ENCODE results near the gene CDKAL1. TPM values are rescaled to one million over a fixed set of nuclear protein-coding genes. Genes with fewer than 3 reads are reported as not detected.

Gene CDKAL1
- polyA plus RNA-seq, 1 donor, result 25.5 TPM

GRCh38 chr6:20673458-20673857 lies 139.2 kb downstream of the CDKAL1 start:
- DNase-seq, result no peak

DNA sequence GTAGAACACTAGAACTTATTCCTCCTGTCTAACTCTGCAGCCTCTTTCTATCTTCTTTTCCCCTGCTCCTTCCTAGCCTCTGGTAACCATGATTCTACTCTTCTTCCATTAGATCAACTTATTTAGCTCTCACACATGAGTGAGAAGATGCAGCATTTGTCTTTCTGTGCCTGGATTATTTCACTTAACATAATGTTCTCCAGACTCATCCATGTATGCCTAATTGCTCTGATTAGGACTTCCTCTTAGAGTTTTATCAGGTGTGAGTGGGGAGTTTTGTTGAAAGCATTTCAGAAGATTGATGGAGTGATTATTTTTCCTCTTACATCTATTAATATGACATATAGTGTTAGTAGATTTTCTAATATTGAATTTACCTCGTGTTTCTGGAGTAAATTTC lies 140.4 kb downstream of the CDKAL1 start:
- no peak for DNase-seq

DNA sequence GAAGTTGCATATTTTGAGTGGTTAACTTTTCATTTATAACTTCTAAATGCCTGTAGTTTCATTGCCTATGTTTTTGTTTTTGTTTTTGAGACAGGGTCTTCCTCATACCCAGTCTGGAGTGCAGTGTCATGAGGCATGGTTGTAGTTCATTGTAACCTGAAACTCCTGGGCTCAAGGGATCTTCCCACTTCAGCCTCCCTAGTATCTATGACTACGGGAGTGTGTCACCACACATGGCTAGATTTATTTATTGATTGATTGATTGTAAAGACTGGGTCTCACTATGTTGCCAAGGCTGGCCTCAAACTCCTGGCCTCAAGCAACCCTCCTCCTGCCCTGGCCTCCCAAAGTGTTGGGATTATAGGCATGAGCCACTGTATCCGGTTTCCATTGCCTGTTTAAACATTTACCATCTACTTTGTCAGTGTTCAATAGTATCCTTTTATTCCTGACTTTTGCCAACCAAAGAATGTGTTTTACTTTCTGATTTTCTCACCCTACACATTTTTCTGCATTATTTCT lies 144.6 kb downstream of the CDKAL1 start:
- DNase-seq, result no peak

- DNase-seq, result no peak
Observed at GRCh38 chr6:20680697-20681165, 146.5 kb downstream of the CDKAL1 start.

DNA sequence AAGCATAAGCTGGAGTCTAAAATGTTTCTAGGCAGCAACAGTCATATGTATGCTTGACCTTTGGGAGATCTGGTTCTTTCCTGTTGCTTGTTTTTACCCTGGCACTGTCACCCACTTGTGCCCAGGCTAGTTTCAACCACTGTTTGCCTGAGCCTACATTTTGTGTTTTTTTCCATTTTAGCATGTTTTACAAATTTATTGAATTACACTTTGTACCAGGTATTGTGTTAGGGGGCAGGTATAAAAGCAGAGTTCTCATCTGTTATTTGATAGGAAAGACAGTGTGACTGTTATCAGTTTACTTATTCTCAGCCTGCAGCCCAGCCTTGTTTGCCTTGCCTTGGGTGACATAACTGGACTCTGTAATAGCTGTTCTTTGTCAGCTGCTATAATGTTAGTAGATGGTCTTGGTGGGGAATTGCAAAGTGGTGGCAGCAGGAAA lies 147.0 kb downstream of the CDKAL1 start:
- no peak for DNase-seq

GRCh38 chr6:20684474-20684873 lies 150.2 kb downstream of the CDKAL1 start:
- no peak for DNase-seq

DNA sequence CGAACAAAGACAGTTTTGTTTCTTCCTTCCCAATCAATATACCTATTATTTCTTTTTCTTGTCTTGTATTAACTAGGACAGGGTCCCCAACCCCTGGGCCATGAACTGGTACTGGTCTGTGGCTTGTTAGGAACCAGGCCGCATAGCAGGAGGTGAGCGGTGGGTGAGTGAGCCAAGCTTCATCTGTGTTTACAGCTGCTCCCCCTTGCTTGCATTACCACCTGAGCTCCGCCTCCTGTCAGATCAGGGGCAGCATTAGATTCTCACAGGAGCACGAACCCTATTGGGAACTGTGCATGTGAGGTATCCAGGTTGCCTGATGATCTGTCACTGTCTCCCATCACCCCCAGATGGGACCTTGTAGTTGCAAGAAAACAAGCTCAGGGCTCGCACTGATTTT lies 151.9 kb downstream of the CDKAL1 start:
- DNase-seq, result no peak

DNA sequence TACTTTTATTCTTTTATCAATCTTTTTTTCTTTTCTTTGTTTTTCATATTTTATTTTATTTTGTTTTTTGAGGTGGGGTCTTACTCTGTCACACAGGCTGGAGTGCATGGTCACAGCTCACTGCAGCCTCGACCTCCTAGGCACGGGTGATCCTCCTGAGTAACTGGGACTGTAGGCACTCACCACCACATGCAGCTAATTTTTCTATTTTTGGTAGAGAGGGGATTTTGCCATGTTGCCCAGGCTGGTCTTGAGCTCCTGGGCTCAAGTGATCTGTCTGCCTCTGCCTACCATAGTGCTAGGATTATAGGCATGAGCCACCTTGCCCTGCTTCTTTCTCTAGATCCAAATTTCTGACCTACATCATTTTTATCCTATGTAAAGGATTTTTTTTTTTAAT lies 153.2 kb downstream of the CDKAL1 start:
- DNase-seq, result no peak

GRCh38 chr6:20688710-20689500 lies 154.6 kb downstream of the CDKAL1 start:
- DNase-seq, result no peak

- no peak for DNase-seq
Observed at GRCh38 chr6:20691185-20691584, 156.9 kb downstream of the CDKAL1 start.

GRCh38 chr6:20692023-20692422 lies 157.8 kb downstream of the CDKAL1 start:
- DNase-seq, result no peak

- no peak for DNase-seq
Observed at GRCh38 chr6:20693466-20694063, 159.3 kb downstream of the CDKAL1 start.

DNA sequence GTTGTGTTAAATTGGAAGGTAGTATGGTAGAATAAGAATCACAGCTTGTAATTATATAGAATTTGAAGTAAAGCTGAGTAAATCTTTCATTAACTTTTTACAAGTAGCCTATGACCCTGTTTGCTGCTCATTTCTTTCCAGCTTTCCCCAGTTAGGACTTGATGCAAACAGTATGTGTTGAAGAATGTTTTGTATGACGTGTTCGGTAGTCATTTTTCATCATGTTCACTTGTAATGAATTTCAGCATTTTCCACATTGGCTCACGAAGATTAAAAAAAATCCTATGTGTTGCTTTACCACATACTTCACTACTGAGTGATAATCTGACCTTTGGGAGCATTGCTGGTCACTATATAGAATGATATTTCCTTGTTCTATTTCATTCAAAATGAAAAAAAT lies 162.4 kb downstream of the CDKAL1 start:
- no peak for DNase-seq

- no peak for DNase-seq
Observed at GRCh38 chr6:20698675-20699074, 164.4 kb downstream of the CDKAL1 start.

DNA sequence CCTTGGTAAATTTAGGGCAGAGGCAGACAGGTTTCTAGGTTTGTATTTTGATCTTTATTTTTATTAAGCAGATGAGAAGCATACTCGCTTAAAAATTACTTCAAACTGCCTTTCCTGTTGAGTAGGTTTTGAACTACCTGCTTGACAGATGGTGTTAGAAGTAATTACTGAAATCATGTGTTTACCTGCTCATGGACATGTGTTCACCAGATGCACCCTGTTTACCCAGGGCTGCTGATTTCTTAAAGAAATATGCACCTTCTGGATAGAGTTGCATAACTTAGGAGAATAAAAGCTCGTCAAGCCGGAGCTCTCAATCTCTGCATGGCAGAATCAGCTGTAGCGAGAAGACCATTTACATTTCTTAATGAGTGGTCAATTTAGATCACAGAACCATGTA lies 165.1 kb downstream of the CDKAL1 start:
- no peak for DNase-seq

DNA sequence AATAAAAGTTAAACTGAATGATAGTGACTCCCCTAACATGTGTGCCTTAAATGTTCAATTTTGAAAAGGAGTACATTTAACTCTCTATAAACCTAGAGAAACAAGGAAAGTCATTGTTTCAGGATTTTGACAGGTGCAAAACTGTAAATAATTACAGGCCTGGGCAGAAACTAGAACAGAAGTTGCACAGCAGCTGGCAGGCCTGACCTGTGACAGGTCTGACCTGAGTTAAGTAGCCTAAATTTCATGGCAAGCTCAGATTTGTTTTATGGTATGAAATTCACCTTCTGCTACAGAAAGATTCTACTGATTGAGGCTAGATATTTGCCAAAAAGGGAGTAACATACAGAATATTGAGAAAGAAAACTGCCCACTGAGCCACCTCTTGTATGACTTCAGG lies 166.1 kb downstream of the CDKAL1 start:
- DNase-seq, result no peak

DNA sequence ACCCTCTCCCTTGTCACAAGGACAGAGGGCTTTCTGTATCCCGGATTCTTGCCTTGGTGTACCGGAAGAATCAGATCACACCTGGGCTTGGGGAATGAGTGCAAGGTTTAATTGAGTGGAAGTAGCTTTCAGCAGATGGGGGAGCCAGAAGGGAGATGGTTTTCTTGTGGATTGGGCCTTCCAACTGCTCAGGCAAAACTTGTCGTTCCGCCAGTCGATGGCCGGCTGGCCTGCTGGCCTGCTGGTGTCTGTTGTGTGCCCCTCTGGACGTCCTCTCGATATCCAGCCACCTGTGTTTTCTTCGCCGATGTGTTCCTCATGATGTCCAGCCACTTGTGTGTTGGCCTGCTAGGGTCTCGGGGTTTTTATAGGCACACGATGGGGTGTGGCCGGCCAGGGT lies 168.1 kb downstream of the CDKAL1 start:
- no peak for DNase-seq

DNA sequence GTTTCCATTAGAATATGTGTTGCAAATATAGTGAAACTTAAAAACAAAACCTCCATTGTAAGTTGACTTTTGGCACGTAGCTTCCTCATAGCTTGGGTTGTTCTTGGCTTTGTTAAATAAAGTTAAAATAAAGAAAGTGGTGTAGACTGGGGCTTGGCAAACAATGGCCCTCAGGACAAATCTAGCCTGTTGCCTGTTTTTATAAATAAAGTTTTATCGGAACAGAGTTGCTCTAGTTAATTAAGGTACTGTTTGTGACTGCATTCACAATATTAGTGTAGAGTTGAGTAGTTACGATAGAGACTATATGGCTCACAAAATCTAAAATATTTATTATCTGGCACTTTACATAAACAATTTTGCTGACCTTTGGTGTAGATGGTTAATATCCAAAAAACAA lies 168.8 kb downstream of the CDKAL1 start:
- no peak for DNase-seq

DNA sequence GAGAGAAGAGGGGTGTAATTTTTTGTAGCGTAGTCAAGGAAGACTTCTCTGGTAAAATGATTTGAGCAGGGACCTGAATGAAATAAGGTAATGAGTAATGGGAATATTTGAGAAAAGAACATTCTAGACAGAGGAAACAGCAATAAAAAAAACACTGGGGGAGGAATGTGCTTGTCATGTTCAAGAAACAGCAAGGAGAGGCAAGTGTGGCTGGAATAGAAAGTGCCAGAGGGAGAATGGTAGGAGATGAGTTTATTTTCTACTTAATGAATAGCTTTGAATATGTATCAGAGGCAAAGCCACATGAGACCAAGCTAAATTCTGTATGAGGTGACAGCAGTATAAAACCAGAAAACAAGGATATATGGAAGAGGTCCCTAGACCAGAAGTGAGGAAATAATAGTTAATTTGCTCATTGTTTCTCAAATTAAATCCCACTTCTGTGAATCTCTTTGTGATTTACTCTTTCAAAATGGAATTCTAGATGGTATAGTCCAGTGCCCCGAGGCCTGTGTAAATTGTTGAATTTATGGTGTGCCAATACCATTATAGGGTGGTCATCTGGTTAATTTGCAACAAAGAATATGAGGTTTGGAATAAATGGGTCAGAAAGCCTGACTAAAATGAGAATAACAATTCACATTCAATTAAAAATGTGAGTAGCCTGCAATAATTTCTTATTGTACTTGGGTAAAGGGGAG lies 170.2 kb downstream of the CDKAL1 start:
- no peak for DNase-seq

- no peak for DNase-seq
Observed at GRCh38 chr6:20705741-20706140, 171.5 kb downstream of the CDKAL1 start.

- DNase-seq, result no peak
Observed at GRCh38 chr6:20706238-20706938, 172.1 kb downstream of the CDKAL1 start.

- DNase-seq, result no peak
Observed at GRCh38 chr6:20706939-20707485, 172.8 kb downstream of the CDKAL1 start.

All from left kidney (tissue), 2 donors.